ENCODE measurements around the gene IDI2. TPM values are rescaled to one million over a fixed set of nuclear protein-coding genes. Genes with fewer than 3 reads are reported as not detected.

Gene IDI2
- total RNA-seq, 6 experiments from 2014 or later, result not detected

- Mint-ChIP-seq H3K9me3 (no peaks in the 10 kb centered on the region), H3K4me3 (no peak overlapping the region), H3K36me3 (ENCODE audit: low read depth) (peaks cover 59% of the 10 kb centered on the region), H3K27ac (no peak overlapping the region), H3K4me1 (ENCODE audit: low read depth) (peaks cover 4% of the 10 kb centered on the region), H3K27me3 (ENCODE audit: insufficient read depth) (peaks cover 2% of the 10 kb centered on the region)
- no peak for DNase-seq
- TF ChIP-seq CTCF (IDR thresholded peaks at IDR 0.05), result no peak
These were observed 29.6 kb downstream of the IDI2 start for GRCh38 chr10:996031-996430.

- TF ChIP-seq CTCF (IDR thresholded peaks at IDR 0.05), result no peak
- Mint-ChIP-seq H3K4me3 (no peak overlapping the region), H3K36me3 (ENCODE audit: low read depth) (peaks cover 59% of the 10 kb centered on the region), H3K4me1 (ENCODE audit: low read depth) (peaks cover 9% of the 10 kb centered on the region), H3K27ac (no peak overlapping the region; the same call in 1 of the 2 replicates), H3K27me3 (ENCODE audit: insufficient read depth) (peaks cover 2% of the 10 kb centered on the region), H3K9me3 (no peaks in the 10 kb centered on the region)
- no peak for DNase-seq
These were observed 30.1 kb downstream of the IDI2 start for GRCh38 chr10:995559-995926.

GRCh38 chr10:994836-995558 lies 30.7 kb downstream of the IDI2 start:
- H3K27me3 Mint-ChIP-seq (ENCODE audit: insufficient read depth), result no peaks in the 10 kb centered on the region; the same call in none of the 2 replicates
- peaks cover 14% of the 10 kb centered on the region for H3K4me1 Mint-ChIP-seq (ENCODE audit: low read depth)
- TF ChIP-seq CTCF (IDR thresholded peaks at IDR 0.05), result no peak
- H3K9me3 Mint-ChIP-seq, result no peaks in the 10 kb centered on the region
- DNase-seq, result no peak
- peaks cover 62% of the 10 kb centered on the region for H3K36me3 Mint-ChIP-seq (ENCODE audit: low read depth)
- no peak overlapping the region for H3K4me3 Mint-ChIP-seq
- peak overlapping the region; percentile 22; the same call in 1 of the 2 replicates for H3K27ac Mint-ChIP-seq

- Mint-ChIP-seq H3K27me3 (ENCODE audit: insufficient read depth) (peaks cover 2% of the 10 kb centered on the region; the same call in 1 of the 2 replicates), H3K9me3 (peaks cover 7% of the 10 kb centered on the region), H3K4me3 (no peak overlapping the region), H3K27ac (no peak overlapping the region), H3K36me3 (ENCODE audit: low read depth) (peaks cover 63% of the 10 kb centered on the region), H3K4me1 (ENCODE audit: low read depth) (peaks cover 27% of the 10 kb centered on the region)
- no peak for DNase-seq
- no peak for TF ChIP-seq CTCF (IDR thresholded peaks at IDR 0.05)
These were observed 32.8 kb downstream of the IDI2 start for GRCh38 chr10:992871-993270.

GRCh38 chr10:992467-992866 lies 33.2 kb downstream of the IDI2 start:
- no peak for TF ChIP-seq CTCF (IDR thresholded peaks at IDR 0.05)
- Mint-ChIP-seq H3K4me1 (ENCODE audit: low read depth) (peaks cover 27% of the 10 kb centered on the region), H3K36me3 (ENCODE audit: low read depth) (peaks cover 59% of the 10 kb centered on the region), H3K4me3 (no peak overlapping the region), H3K27me3 (ENCODE audit: insufficient read depth) (peaks cover 2% of the 10 kb centered on the region; the same call in 1 of the 2 replicates), H3K9me3 (peaks cover 7% of the 10 kb centered on the region), H3K27ac (no peak overlapping the region)
- no peak for DNase-seq
